ENCODE data around the gene KRI1.

Gene KRI1

GRCh38 chr19:10519421-10519820, 46.4 kb downstream of the KRI1 start:
- Histone ChIP-seq H3K9me2 (replicated peaks; ENCODE audit: low read depth, low read length) (no peaks in the 10 kb centered on the region), H4K20me1 (ENCODE audit: insufficient read depth, low read length, poor library complexity, severe bottlenecking) (no peaks in the 10 kb centered on the region), H3K9ac (ENCODE audit: low read depth, low read length, poor library complexity, severe bottlenecking) (no peak overlapping the region), H3K79me2 (ENCODE audit: insufficient read depth, low read length) (no peaks in the 10 kb centered on the region), H3K36me3 (ENCODE audit: insufficient read depth, low read length) (no peaks in the 10 kb centered on the region), H3K4me3 (ENCODE audit: low read length, poor library complexity, severe bottlenecking) (no peak overlapping the region), H3K9me3 (ENCODE audit: insufficient read depth, low read depth, low read length) (no peaks in the 10 kb centered on the region), H3F3A (ENCODE audit: low read depth) (no peaks in the 10 kb centered on the region), H3K4me2 (ENCODE audit: low read depth, low read length, poor library complexity, severe bottlenecking) (no peak overlapping the region), H3K4me1 (ENCODE audit: insufficient read depth, low read length, poor library complexity, severe bottlenecking) (peaks cover 4% of the 10 kb centered on the region), H2AFZ (ENCODE audit: low read length) (no peak overlapping the region), H3K27me3 (ENCODE audit: insufficient read depth, low read length, poor library complexity, severe bottlenecking) (no peaks in the 10 kb centered on the region)
- no peak for TF ChIP-seq CTCF (conservative IDR thresholded peaks at IDR 0.05; ENCODE audit: low read length)
- TF ChIP-seq EZH2phosphoT487 (IDR thresholded peaks at IDR 0.05; ENCODE audit: borderline replicate concordance) = no peak

GRCh38 chr19:10518444-10519361, 47.1 kb downstream of the KRI1 start:
- no peak overlapping the region for H3K4me3 ChIP-seq (ENCODE audit: low read length, poor library complexity, severe bottlenecking)
- H3K4me2 ChIP-seq (ENCODE audit: low read depth, low read length, poor library complexity, severe bottlenecking) = no peak overlapping the region
- H2AFZ ChIP-seq (ENCODE audit: low read length) = 0 out of 2 replicates have a peak overlapping the region, but pooled peaks have one; percentile 11
- H3K9ac ChIP-seq (ENCODE audit: low read depth, low read length, poor library complexity, severe bottlenecking) = no peak overlapping the region
- H3F3A ChIP-seq (ENCODE audit: low read depth) = no peaks in the 10 kb centered on the region
- H3K79me2 ChIP-seq (ENCODE audit: insufficient read depth, low read length) = no peaks in the 10 kb centered on the region
- no peaks in the 10 kb centered on the region for H3K9me3 ChIP-seq (ENCODE audit: insufficient read depth, low read depth, low read length)
- no peaks in the 10 kb centered on the region for H3K36me3 ChIP-seq (ENCODE audit: insufficient read depth, low read length)
- H4K20me1 ChIP-seq (ENCODE audit: insufficient read depth, low read length, poor library complexity, severe bottlenecking) = no peaks in the 10 kb centered on the region
- peaks cover 4% of the 10 kb centered on the region for H3K4me1 ChIP-seq (ENCODE audit: insufficient read depth, low read length, poor library complexity, severe bottlenecking)
- no peaks in the 10 kb centered on the region for H3K27me3 ChIP-seq (ENCODE audit: insufficient read depth, low read length, poor library complexity, severe bottlenecking)
- no peaks in the 10 kb centered on the region for H3K9me2 ChIP-seq (replicated peaks; ENCODE audit: low read depth, low read length)
- TF ChIP-seq EZH2phosphoT487 (IDR thresholded peaks at IDR 0.05; ENCODE audit: borderline replicate concordance) = no peak
- TF ChIP-seq CTCF (conservative IDR thresholded peaks at IDR 0.05; ENCODE audit: low read length) = no peak

GRCh38 chr19:10517760-10518443, 47.9 kb downstream of the KRI1 start:
- Histone ChIP-seq H3K79me2 (ENCODE audit: insufficient read depth, low read length) (no peaks in the 10 kb centered on the region), H3K4me2 (ENCODE audit: low read depth, low read length, poor library complexity, severe bottlenecking) (no peak overlapping the region), H3K9me2 (replicated peaks; ENCODE audit: low read depth, low read length) (no peaks in the 10 kb centered on the region), H3K9me3 (ENCODE audit: insufficient read depth, low read depth, low read length) (no peaks in the 10 kb centered on the region), H3F3A (ENCODE audit: low read depth) (no peaks in the 10 kb centered on the region), H3K36me3 (ENCODE audit: insufficient read depth, low read length) (no peaks in the 10 kb centered on the region), H2AFZ (ENCODE audit: low read length) (0 out of 2 replicates have a peak overlapping the region, but pooled peaks have one; percentile 11), H3K27me3 (ENCODE audit: insufficient read depth, low read length, poor library complexity, severe bottlenecking) (no peaks in the 10 kb centered on the region), H3K4me1 (ENCODE audit: insufficient read depth, low read length, poor library complexity, severe bottlenecking) (peaks cover 4% of the 10 kb centered on the region), H4K20me1 (ENCODE audit: insufficient read depth, low read length, poor library complexity, severe bottlenecking) (no peaks in the 10 kb centered on the region), H3K4me3 (ENCODE audit: low read length, poor library complexity, severe bottlenecking) (no peak overlapping the region), H3K9ac (ENCODE audit: low read depth, low read length, poor library complexity, severe bottlenecking) (no peak overlapping the region)
- TF ChIP-seq EZH2phosphoT487 (IDR thresholded peaks at IDR 0.05; ENCODE audit: borderline replicate concordance) = no peak
- no peak for TF ChIP-seq CTCF (conservative IDR thresholded peaks at IDR 0.05; ENCODE audit: low read length)
